HG03060 (cell line): ENCODE data around the gene MRAP2.
"Not testable (repeated sequence)": the region's sequence is repeated elsewhere in the genome, so short reads cannot be mapped to it uniquely, and the experiment has no call there.

Source experiments
- ATAC-seq: cut with Tn5 transposase; IDR thresholded peaks from one replicate; pipeline ENCODE4 v1.9.1; 2021; ENCODE audit warnings: low read depth, moderate number of reproducible peaks; ENCODE audit not compliant: unreplicated experiment

Gene MRAP2

DNA sequence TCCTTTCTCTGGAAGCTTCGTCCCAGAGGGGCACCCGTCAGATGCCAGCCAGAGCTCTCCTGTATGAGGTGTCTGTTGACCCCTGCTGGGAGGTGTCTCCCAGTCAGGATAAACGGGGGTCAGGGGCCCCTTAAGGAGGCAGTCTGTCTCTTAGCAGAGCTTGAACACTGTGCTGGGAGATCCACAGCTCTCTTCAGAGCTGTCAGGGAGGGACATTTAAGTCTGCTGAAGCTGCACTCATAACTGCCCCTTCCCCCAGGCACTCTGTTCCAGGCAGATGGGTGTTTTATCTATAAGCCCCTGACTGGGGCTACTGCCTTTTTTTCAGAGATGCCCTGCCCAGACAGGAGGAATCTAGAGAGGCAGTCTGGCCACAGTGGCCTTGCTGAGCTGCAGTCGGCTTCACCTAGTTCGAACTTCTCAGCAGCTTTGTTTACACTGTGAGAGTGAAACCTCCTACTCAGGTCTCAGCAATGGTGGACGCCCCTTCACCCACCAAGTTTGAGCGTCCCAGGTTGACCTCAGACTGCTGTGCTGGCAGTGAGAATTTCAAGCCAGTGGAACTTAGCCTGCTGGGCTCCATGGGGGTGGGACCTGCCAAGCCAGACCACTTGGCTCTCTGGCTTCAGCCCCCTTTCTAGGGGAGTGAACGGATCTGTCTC lies 81.5 kb downstream of the MRAP2 start:
- ATAC-seq, result not testable (repeated sequence)

DNA sequence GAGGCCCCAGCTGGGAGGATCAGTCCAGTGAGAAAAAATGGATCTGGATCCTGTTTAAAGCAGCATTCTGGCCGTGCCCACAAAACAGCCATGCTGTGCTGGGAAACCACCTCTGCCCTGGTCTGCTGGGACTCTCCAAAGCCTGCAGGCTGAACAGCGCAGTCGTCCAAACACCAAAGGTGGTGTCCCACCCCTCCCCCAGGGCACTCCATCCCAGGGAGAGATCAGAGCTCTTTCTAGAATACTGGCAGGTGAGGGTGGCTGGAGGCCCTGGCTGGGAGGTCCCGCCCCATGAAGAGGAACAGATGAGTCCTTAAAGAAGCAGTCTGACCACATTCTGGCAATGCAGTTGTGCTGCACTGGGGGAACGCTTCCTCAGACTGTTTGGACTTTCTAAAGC lies 84.6 kb downstream of the MRAP2 start:
- no peak for ATAC-seq

GRCh38 chr6:84119277-84119676 lies 85.7 kb downstream of the MRAP2 start:
- ATAC-seq, result no peak

GRCh38 chr6:84123186-84123585 lies 89.6 kb downstream of the MRAP2 start:
- no peak for ATAC-seq

DNA sequence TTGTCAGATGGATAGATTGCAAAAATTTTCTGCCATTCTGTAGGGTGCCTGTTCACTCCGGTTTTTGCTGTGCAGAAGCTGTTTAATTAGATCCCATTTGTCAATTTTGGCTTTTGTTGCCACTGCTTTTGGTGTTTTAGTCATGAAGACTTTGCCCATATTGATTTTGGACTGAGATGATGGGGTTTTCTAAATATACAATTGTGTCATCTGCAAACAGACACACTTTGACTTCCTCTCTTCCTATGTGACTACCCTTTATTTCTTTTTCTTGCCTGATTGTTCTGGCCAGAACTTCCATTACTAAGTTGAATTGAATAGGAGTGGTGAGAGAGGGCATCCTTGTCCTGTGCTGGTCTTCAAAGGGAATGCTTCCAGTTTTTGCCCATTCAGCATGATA lies 96.0 kb downstream of the MRAP2 start:
- ATAC-seq, result not testable (repeated sequence)

DNA sequence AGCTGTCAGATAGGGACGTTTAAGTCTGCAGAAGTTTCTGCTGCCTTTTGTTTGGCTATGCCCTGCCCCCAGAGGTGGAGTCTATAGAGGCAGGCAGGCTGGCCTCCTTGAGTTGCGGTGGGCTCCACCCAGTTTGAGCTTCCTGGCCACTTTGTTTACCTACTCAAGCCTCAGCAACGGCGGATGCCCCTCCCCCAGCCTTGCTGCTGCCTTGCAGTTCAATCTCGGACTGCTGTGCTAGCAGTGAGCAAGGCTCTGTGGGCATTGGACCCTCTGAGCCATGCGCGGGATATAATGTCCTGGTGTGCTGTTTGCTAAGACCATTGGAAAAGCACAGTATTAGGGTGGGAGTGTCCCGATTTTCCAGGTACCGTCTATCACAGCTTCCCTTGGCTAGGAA lies 99.8 kb downstream of the MRAP2 start:
- not testable (repeated sequence) for ATAC-seq

DNA sequence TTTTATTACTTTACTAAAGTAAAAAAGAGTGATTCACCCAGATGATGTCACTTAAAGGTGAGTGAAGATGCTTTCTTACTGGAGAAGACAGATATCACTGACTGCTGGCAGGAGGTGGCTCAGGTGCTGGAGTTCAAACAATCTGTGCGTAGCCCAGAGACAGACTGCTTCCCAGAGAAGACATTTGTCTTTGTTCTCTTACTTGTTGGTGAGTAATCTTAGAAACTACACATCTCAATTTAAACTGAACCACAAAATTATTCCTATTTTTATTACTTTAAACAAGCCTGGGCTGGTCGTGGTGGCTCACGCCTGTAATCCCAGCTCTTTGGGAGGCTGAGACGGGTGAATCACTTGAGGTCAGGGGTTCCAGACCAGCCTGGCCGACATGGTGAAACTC lies 101.7 kb downstream of the MRAP2 start:
- ATAC-seq, result no peak

- ATAC-seq, result no peak
Measured at GRCh38 chr6:84136364-84137050, 102.9 kb downstream of the MRAP2 start.

DNA sequence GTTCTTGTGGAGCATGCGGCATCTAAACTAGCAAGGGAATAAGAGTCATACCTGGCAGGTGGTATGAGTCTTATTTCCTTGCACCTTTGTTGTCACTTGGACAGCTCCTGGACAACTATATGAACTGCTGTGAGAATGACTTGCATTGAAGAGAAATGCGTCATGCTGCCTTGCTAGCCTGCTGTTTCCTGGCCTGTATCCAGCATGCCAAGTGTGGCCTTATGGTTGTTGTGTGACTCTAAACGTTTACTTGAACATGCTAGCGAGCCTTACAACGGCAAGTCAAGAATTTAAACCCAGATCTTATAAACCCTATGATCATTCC lies 103.4 kb downstream of the MRAP2 start:
- ATAC-seq, result no peak

DNA sequence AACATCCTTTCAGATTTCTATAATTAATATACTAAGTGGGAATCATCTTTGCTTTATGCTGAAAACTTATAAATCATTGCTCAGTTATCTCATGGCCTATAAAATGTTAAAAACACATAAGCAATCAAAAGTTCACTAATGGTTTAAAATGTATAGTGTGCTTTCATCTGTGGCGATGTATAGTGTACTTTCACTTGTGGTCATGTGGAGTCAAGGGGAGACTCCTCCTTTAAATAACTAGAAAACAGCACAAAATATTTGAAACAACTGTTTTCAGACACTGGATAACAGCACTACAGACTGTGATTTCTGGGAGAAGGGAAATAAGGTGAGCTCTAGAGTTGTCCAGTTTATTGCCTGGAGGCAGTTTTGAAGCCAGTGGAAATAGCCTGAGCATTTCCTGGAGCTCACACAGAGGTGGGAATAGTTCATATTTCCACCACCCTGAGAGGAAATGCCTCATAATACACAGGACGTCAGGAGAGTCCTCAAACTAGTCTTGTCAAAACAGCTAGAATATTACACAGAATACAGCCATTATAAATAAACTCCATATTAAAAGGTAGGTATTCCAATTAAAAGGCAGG lies 104.5 kb downstream of the MRAP2 start:
- no peak for ATAC-seq

DNA sequence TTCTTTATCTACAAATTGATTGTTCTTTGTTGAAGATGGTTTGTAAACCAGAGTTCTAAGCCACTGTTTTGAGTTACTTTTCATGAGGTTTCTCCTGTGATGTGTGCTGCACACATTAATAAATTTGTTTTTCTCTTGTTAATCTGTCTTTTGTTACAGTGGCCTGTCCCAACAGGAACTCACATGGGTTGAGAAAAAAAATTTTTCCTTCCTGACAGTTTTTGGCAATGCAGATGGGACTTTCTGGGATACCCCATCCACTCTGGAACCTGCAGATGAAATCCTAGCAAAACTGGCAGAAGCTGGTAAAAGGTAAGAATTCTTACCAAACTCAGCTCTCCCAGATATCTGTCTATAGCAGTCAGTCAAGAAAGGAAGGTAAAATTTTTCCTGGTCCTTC lies 105.7 kb downstream of the MRAP2 start:
- no peak for ATAC-seq
